Right hindlimb (tissue), 1 donor: ENCODE results near the gene ESRRB.
"Not testable (repeated sequence)": the region's sequence is repeated elsewhere in the genome, so short reads cannot be mapped to it uniquely, and the experiment has no call there.

Experiments
- DNase-seq: peaks from one replicate; pipeline ENCODE4 v3.0.0-alpha.2; 2018

ESRRB gene

GRCh38 chr14:76498463-76498935 lies 122.6 kb downstream of the ESRRB start:
- no peak for DNase-seq

DNA sequence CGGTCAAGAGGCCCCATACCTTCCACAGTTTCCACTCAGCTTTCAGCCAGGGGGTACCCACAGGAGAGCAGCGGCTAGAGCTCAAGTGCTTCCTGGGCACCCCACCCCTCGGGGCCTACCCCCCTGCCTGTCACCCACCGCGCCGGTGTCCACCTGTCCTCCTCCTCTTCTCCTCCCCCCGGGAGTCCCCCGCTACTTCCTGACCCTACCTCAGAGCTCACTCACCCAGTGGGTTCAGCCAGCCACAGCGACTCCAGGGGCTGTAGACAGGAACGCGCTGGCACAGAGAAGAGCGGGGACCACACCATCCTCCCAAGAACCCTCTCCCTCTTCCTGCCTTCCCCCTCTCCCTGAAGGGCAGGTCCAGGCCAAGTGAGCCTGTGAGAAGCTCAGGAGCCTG lies 123.0 kb downstream of the ESRRB start:
- no peak for DNase-seq

- DNase-seq = no peak
These were observed 123.5 kb downstream of the ESRRB start for GRCh38 chr14:76499399-76499798.

DNA sequence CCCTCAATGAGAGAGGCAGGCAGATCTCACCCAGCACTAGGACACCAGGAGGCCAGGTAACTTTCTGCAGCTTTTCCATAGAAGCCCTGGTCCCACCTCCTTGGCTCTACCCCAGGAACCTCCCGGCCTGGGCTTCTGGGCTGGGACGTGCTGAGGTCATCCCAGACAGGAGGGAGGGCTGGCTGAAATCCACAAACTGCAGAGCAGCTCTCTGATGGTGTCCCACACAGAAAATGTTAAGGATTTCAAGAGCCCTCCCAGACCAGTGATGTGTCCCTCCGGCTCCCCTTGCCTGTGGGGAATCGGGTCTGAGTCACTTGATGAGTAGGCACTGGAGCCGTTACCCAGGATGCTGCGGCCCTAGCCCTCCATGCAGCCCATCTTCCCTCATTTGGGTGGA lies 124.1 kb downstream of the ESRRB start:
- DNase-seq = peak; percentile 63

DNA sequence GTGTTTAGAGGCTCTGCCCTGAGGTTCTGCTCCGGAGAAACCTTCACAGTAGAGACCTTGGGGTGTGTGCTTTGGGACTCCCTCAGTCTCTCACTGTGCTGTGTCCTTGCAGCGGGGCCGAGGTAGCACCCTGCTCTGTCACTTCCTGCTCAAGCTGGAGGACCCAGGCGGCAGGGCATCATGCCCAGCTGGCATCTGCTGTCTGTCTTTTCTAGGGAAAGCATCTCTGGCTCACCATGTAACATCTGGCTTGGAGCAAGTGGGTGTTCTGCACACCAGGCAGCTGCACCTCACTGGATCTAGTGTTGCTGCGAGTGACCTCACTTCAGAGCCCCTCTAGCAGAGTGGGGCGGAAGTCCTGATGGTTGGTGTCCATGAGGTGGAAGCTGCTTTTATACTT lies 124.5 kb downstream of the ESRRB start:
- DNase-seq = no peak

GRCh38 chr14:76501156-76501720 lies 125.3 kb downstream of the ESRRB start:
- no peak for DNase-seq

DNA sequence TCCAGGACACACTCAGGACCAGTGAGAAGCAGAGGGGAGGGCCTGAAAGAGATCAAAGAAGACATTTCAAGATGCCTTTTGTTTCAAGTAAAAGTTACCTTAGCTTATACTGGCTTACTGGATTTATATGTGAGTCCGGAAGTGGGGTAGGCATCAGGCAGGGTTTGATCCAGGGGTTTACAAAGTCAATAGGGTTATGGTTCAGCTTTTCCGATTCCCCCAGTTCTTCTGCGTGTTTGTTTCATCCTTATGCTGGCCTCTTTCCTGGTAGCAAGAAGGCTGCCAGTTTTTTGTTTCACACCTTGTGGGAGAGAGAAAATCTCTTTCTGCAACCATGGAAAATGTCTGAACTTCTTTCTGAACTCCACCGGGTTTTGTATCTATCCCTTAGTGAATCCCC lies 126.3 kb downstream of the ESRRB start:
- no peak for DNase-seq

DNA sequence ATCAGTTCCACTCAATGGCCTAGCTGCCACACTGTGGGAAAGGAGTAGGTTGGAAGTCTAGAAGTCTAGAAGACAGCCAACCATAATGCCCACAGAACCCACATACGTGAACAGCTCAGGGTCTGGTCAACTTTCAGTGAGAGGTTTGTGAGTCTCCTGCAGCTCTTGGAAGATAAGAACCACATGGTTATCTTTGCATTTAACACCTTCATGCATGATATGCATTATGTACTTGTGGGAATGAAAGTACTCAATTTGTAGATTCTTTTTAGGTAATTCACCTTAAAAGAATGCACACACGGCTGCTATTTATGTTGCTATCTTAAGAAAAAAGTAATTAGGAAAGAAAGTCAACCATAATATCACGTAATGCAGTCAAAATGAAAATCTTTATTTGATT lies 126.7 kb downstream of the ESRRB start:
- no peak for DNase-seq

DNA sequence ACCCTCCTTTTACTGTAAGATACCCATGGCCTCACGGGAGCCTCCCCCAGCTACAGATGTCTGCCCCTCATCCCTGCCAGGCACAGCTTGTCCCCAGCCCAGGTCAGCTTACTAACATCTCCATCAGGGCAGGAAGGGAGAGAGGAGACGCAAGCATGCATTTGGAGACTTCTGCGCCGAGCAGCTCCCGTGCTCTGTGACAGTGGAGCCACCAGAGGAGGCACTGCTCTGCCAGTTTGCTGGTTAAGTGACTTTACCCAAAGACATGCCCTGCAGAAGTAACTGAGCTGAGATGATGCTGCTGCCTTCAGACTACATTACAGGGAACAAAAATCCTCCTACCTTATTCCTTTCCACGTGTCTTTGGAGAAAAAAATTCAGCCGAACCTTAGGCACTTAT lies 133.4 kb downstream of the ESRRB start:
- DNase-seq = no peak

- no peak for DNase-seq
These were observed 134.2 kb downstream of the ESRRB start for GRCh38 chr14:76510181-76510580.

DNA sequence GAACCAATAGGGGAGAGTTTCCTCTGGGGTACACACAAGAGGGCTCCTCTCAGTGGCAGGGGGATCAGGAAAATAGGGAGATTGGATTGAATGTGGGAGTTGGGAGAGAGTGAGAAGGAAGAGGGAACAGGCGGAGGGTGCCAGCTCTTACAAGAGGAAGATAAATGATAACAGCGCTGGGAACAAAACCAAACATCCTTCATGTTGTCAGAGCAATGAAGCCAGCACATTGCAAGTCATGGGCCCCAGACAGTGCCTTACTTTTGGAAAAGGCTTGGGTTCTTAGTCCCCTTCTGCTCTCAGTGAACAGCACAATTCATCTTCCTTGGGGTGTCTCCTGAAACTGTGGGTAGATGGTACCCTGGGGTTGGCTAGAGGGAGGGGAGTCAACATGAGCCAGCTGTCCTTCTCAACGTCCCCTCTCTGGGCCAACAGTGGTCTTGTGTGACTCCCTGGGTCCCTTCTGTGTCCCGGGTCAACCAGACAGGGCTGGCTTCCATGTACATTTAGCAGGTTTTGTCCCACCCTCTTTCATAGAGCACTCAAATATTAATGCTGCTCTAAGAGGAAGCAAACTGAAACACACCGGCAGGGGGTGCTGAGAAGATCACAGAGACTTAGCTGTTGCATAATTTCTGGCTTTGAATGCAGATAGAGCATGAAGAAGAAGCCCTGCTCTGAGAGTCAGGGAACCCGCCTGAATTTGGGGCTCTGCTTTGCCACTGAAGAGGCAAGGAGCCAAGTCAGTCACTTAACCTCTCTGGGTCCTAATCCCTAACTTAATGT lies 138.5 kb downstream of the ESRRB start:
- DNase-seq = no peak

GRCh38 chr14:76516884-76517283 lies 140.9 kb downstream of the ESRRB start:
- DNase-seq = no peak

GRCh38 chr14:76518366-76518765 lies 142.4 kb downstream of the ESRRB start:
- DNase-seq = no peak

DNA sequence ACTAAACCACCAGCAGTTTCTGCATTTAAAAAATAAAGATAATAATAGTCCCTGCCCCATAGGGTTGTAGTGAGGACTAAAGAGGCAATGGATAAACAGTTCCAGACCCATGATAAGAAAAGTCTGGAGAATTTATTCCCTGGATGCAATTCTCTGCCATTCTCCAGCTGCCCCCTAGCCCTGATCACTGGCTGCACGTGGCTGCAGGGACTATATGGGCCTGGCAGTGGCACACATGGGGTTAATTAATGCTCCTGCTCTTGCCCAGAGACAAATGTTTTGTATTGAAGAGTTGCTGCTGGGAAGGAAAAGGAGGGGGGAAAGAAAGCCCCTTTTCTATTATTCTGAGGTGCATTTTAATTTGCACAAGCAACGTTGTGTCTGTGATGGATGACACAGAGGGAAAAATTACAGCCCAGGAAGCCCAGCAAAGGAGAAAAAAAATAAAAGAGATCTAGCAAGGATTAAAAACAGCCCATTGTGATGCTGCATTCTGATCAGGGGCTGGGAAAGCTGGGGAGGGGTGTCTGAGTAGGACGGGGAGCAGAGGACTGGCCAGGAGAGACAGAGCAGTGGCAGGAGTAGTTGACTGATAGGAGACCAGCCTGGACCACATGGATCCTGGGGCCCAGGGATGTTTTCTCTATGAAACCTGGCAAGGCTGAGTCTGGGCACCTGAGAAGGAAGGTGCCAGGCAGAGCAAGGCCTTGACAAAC lies 149.3 kb downstream of the ESRRB start:
- no peak for DNase-seq

DNA sequence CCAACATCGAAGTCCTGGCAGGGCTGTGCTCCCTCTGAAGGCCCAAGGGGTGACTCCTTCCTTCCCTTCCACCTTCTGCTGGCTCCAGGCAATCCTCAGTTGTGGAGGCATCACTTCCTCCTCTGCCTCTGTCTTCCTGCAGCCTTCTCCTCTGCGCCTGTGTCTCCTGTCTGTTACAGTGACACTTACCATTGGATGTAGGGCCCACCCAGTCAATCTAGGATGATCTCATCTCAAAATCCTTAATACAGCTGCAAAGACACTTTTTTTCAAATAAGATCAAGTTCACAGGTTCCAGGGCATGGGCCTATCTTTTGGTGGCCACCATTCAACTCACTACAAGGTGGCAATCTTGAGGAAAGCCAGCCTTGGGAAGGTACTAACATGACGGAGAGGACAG lies 155.1 kb downstream of the ESRRB start:
- DNase-seq = no peak

GRCh38 chr14:76531821-76532318 lies 155.9 kb downstream of the ESRRB start:
- DNase-seq = no peak

- not testable (repeated sequence) for DNase-seq
These were observed 160.7 kb downstream of the ESRRB start for GRCh38 chr14:76536636-76537035.

- DNase-seq = no peak
These were observed 162.1 kb downstream of the ESRRB start for GRCh38 chr14:76537906-76538647.

DNA sequence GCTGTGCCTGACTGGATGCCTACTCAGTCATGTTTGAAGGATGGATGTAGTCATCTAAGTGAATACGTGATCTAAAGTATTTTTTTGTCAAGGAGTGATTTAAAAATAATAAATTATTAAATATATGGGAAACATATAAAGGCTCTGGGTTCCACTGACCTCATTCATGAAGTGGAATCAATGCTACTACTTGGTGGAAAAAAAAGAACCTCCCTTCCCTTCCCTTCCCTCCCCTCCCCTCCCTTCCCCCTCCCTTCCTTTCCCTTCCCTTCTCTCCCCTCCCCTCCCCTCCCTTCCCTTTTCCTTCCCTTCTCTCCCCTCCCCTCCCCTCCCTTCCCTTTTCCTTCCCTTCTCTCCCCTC lies 162.7 kb downstream of the ESRRB start:
- no peak for DNase-seq

DNA sequence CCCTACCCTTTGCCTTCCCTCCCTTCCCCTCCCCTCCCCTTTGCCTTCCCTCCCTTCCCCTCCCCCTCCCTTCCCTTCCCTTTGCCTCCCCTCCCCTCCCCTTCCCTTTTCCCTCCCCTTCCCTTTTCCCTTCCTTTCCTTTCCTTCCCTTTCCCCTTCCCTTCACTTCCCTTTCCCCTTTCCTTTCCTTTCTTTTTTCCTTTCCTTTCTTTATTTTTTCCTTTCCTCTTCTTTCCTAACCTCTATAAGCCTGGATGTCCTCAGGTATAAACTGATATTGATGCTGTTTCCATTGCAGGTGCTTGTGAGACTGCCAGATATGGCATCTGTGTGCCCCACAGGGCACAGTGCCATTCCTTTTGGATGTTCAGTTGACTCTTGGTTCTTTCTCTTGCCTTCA lies 163.2 kb downstream of the ESRRB start:
- no peak for DNase-seq

GRCh38 chr14:76541594-76542219 lies 165.8 kb downstream of the ESRRB start:
- DNase-seq = peak; percentile 31

DNA sequence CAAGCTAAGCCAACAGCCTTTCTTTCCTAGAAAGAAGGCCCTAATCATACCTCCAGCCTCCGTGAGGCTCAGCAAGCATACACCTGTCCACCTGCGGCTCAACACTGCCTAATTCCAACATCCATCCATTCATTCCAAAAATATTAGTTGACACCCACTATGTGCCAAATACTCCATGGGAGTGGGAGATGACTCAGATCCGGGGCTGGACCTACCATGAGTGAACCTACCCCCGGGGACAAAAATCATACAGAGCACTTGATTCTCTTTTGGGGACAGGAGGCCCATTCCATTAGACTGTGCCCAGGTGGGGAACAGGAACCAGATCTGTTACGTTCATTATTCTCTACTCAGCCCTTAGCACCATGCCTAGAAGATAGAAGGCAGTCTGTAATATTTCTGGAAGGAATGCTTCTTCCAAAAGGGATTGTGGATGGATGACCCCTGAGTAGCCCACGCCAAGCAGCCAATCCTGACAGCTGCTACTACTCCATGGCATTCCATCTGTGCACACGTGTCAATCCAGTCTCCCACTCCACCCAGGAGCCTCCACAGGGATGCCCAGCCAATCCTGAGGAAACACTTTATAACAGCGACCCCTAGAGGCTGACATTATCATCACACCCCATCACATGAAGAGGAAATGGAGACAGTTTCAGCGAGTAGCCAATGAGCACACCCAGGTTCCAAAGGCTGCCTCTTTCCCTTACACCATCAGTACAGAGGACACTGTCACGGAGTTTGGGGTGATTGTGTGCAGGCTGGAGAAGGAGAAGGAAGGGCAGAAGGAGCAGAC lies 170.7 kb downstream of the ESRRB start:
- DNase-seq = no peak
